ENCODE results near the gene NECTIN4. TPM values are rescaled to one million over a fixed set of nuclear protein-coding genes. Genes with fewer than 3 reads are reported as not detected.
"Not testable (repeated sequence)": the region's sequence is repeated elsewhere in the genome, so short reads cannot be mapped to it uniquely, and the experiment has no call there.

Gene NECTIN4
- total RNA-seq, 1 donor from 2014 or later: not detected

GRCh38 chr1:161031874-161032273 is 57.5 kb downstream of the NECTIN4 start:
- POLR2A ChIA-PET: interaction anchor here (0.7 kb wide), 1 partner anchor 10 kb away, joined by 4 read pairs; no protein-coding TSS in a partner anchor
- Mint-ChIP-seq H3K4me3 (no peak overlapping the region), H3K9me3 (peaks cover 4% of the 10 kb centered on the region), H3K27ac (peak overlapping the region; percentile 37), H3K27me3 (no peaks in the 10 kb centered on the region), H3K4me1 (peaks cover 16% of the 10 kb centered on the region), H3K36me3 (ENCODE audit: low read depth) (peaks cover 14% of the 10 kb centered on the region)
- DNase-seq: no peak
- intact Hi-C loops (cut with micrococcal nuclease): no loop called here
- no peak for ATAC-seq (ENCODE audit: low read depth)
- CTCF ChIA-PET: no interaction called here
- no peak for TF ChIP-seq CTCF (IDR thresholded peaks at IDR 0.05)

GRCh38 chr1:161029466-161029865 is 59.9 kb downstream of the NECTIN4 start:
- H3K27ac Mint-ChIP-seq; ATAC-seq (ENCODE audit: low read depth); POLR2A ChIA-PET; H3K27me3 Mint-ChIP-seq; H3K4me3 Mint-ChIP-seq; CTCF ChIA-PET; H3K9me3 Mint-ChIP-seq; DNase-seq; intact Hi-C loops (cut with micrococcal nuclease): not testable (repeated sequence)
- peaks cover 18% of the 10 kb centered on the region for H3K4me1 Mint-ChIP-seq
- peaks cover 16% of the 10 kb centered on the region for H3K36me3 Mint-ChIP-seq (ENCODE audit: low read depth)

GRCh38 chr1:161026954-161027353 is 62.4 kb downstream of the NECTIN4 start:
- ATAC-seq (ENCODE audit: low read depth); intact Hi-C loops (cut with micrococcal nuclease); H3K4me3 Mint-ChIP-seq; H3K27ac Mint-ChIP-seq; H3K27me3 Mint-ChIP-seq; DNase-seq; H3K9me3 Mint-ChIP-seq: not testable (repeated sequence)
- ChIA-PET POLR2A (interaction anchor here (0.6 to 0.9 kb wide), 4 partner anchors 13 to 363 kb away, joined by 5 to 13 read pairs (median 6); partner anchors contain the start of gene USF1), CTCF (interaction anchor here (2.3 kb wide), 1 partner anchor 29 kb away, joined by 7 read pairs; no protein-coding TSS in a partner anchor)
- H3K4me1 Mint-ChIP-seq: peaks cover 12% of the 10 kb centered on the region
- H3K36me3 Mint-ChIP-seq (ENCODE audit: low read depth): peaks cover 13% of the 10 kb centered on the region

GRCh38 chr1:161022432-161022831 is 66.9 kb downstream of the NECTIN4 start:
- H3K27ac Mint-ChIP-seq; DNase-seq; intact Hi-C loops (cut with micrococcal nuclease); H3K9me3 Mint-ChIP-seq; ATAC-seq (ENCODE audit: low read depth); H3K36me3 Mint-ChIP-seq (ENCODE audit: low read depth); H3K27me3 Mint-ChIP-seq: not testable (repeated sequence)
- Mint-ChIP-seq H3K4me3 (peak overlapping the region; percentile 7), H3K4me1 (peaks cover 33% of the 10 kb centered on the region)
- CTCF ChIA-PET: interaction anchor here (2.9 kb wide), 1 partner anchor 25 kb away, joined by 17 read pairs; no protein-coding TSS in a partner anchor
- POLR2A ChIA-PET: interaction anchor here (2.6 to 2.7 kb wide), 2 partner anchors 24 to 74 kb away, joined by 16 to 63 read pairs; partner anchors contain the start of gene USF1

- peaks cover 2% of the 10 kb centered on the region for H3K9me3 Mint-ChIP-seq
- no peaks in the 10 kb centered on the region for H3K27me3 Mint-ChIP-seq
- ATAC-seq (ENCODE audit: low read depth): no peak
- peak overlapping the region; percentile 95 for H3K4me3 Mint-ChIP-seq
- ChIA-PET POLR2A (interaction anchor here (1.5 to 2.7 kb wide), 4 partner anchors 17 to 132 kb away, joined by 4 to 63 read pairs (median 28); partner anchors contain the start of genes TSTD1, UFC1 and USF1), CTCF (interaction anchor here (2.1 to 2.9 kb wide), 2 partner anchors 18 to 25 kb away, joined by 9 to 17 read pairs; partner anchors contain the start of gene TSTD1)
- H3K27ac Mint-ChIP-seq: no peak overlapping the region
- TF ChIP-seq CTCF (IDR thresholded peaks at IDR 0.05): no peak
- intact Hi-C loops (cut with micrococcal nuclease): loop anchor here (1.0 to 2.0 kb wide), 5 partner anchors 9 to 47 kb away; partner anchors contain the start of genes ARHGAP30 and USF1
- no peak for DNase-seq
- peaks cover 3% of the 10 kb centered on the region for H3K36me3 Mint-ChIP-seq (ENCODE audit: low read depth)
- H3K4me1 Mint-ChIP-seq: peaks cover 30% of the 10 kb centered on the region
Measured at GRCh38 chr1:161021970-161022353, 67.4 kb downstream of the NECTIN4 start.

GRCh38 chr1:161021165-161021969 is 68.0 kb downstream of the NECTIN4 start:
- Mint-ChIP-seq H3K9me3 (no peaks in the 10 kb centered on the region), H3K4me1 (peaks cover 27% of the 10 kb centered on the region), H3K36me3 (ENCODE audit: low read depth) (no peaks in the 10 kb centered on the region), H3K27ac (peak overlapping the region; percentile 91), H3K4me3 (peak overlapping the region; percentile 95), H3K27me3 (no peaks in the 10 kb centered on the region)
- no peak for TF ChIP-seq CTCF (IDR thresholded peaks at IDR 0.05)
- POLR2A ChIA-PET: interaction anchor here (0.5 to 2.7 kb wide), 18 partner anchors 9 to 682 kb away, joined by 3 to 63 read pairs (median 4); partner anchors contain the start of genes ARHGAP30, NIT1, PFDN2 and TSTD1
- CTCF ChIA-PET: interaction anchor here (0.8 to 2.9 kb wide), 5 partner anchors 18 to 97 kb away, joined by 3 to 17 read pairs (median 9); partner anchors contain the start of genes KLHDC9, NIT1, PFDN2 and TSTD1
- peak; percentile 92 for ATAC-seq (ENCODE audit: low read depth)
- peak; percentile 74 for DNase-seq
- intact Hi-C loops (cut with micrococcal nuclease): loop anchor here (1.0 to 2.0 kb wide), 5 partner anchors 8 to 47 kb away; partner anchors contain the start of genes ARHGAP30 and USF1

Other genes with a start within 250 kb of the NECTIN4 start
- gene CD244, start 226.7 kb downstream of the NECTIN4 start, total RNA-seq: not detected in 2 replicates
- not detected in 2 replicates for gene ITLN1, start 204.4 kb downstream of the NECTIN4 start, total RNA-seq
- gene ITLN2, start 134.7 kb downstream of the NECTIN4 start, total RNA-seq: not detected in 2 replicates
- 11.1 and 11.6 TPM in 2 replicates for gene F11R, start 68.4 kb downstream of the NECTIN4 start, total RNA-seq
- 69.8 and 70.2 TPM in 2 replicates for gene TSTD1, start 50.6 kb downstream of the NECTIN4 start, total RNA-seq
- gene USF1, start 43.6 kb downstream of the NECTIN4 start, total RNA-seq: 134 and 143 TPM in 2 replicates
- gene ARHGAP30, start 19.7 kb downstream of the NECTIN4 start, total RNA-seq: 154 and 158 TPM in 2 replicates
- 2.9 and 3.6 TPM in 2 replicates for gene KLHDC9, start 8.8 kb upstream of the NECTIN4 start, total RNA-seq
- 43.8 and 67.9 TPM in 2 replicates for gene PFDN2, start 28.5 kb upstream of the NECTIN4 start, total RNA-seq
- gene NIT1, start 28.5 kb upstream of the NECTIN4 start, total RNA-seq: 40.5 and 43.9 TPM in 2 replicates
- gene DEDD, start 43.1 kb upstream of the NECTIN4 start, total RNA-seq: 39.5 and 40.5 TPM in 2 replicates
- 107 and 127 TPM in 2 replicates for gene UFC1, start 64.4 kb upstream of the NECTIN4 start, total RNA-seq
- gene USP21, start 69.9 kb upstream of the NECTIN4 start, total RNA-seq: 31.9 and 38.1 TPM in 2 replicates
- 31.5 and 40.7 TPM in 2 replicates for gene PPOX, start 76.9 kb upstream of the NECTIN4 start, total RNA-seq
- gene B4GALT3, start 87.9 kb upstream of the NECTIN4 start, total RNA-seq: 40.7 and 41.7 TPM in 2 replicates
- not detected in 2 replicates for gene ADAMTS4, start 109.5 kb upstream of the NECTIN4 start, total RNA-seq
- gene NDUFS2, start 112.8 kb upstream of the NECTIN4 start, total RNA-seq: 69.1 and 73.9 TPM in 2 replicates
- 0.60 and 0.69 TPM in 2 replicates for gene FCER1G, start 125.7 kb upstream of the NECTIN4 start, total RNA-seq
- gene APOA2, start 134.1 kb upstream of the NECTIN4 start, total RNA-seq: not detected in 2 replicates
- 11.7 and 12.4 TPM in 2 replicates for gene TOMM40L, start 136.5 kb upstream of the NECTIN4 start, total RNA-seq
- 0.15 TPM in 1 of 2 replicates, not detected in the other for gene NR1I3, start 148.6 kb upstream of the NECTIN4 start, total RNA-seq
- not detected in 2 replicates for gene PCP4L1, start 169.2 kb upstream of the NECTIN4 start, total RNA-seq
- gene MPZ, start 220.4 kb upstream of the NECTIN4 start, total RNA-seq: 5.8 and 6.6 TPM in 2 replicates
- 160 and 179 TPM in 2 replicates for gene SDHC, start 224.8 kb upstream of the NECTIN4 start, total RNA-seq